GM23248 (cell line): ENCODE measurements around the gene ACADM. TPM values are rescaled to one million over a fixed set of nuclear protein-coding genes. Genes with fewer than 3 reads are reported as not detected.

ENCODE experiments used
- DNase-seq: peaks from one replicate; pipeline ENCODE4 v3.0.0-alpha.2; 2015
- H2AFZ ChIP-seq: fragments of 200-600 bp; sonication (generic); 2 replicates; pipeline ENCODE4 v1.6.1; 2016; ENCODE audit warnings: antibody characterized with exemption
- H3F3A ChIP-seq: fragments of 200-600 bp; sonication (generic); 2 replicates; pipeline ENCODE4 v1.6.1; 2016; ENCODE audit warnings: mild to moderate bottlenecking, antibody characterized with exemption, mixed run types; ENCODE audit not compliant: insufficient read depth
- H3K27ac ChIP-seq: fragments of 200-600 bp; sonication (generic); 2 replicates; pipeline ENCODE4 v1.5.1; 2016; ENCODE audit warnings: mild to moderate bottlenecking
- H3K27me3 ChIP-seq: fragments of 200-600 bp; sonication (generic); replicated peaks from 2 replicates; pipeline ENCODE4 v1.6.1; 2016; ENCODE audit warnings: mild to moderate bottlenecking; ENCODE audit not compliant: insufficient read depth
- H3K36me3 ChIP-seq: fragments of 200-600 bp; sonication (generic); 2 replicates; pipeline ENCODE4 v1.6.1; 2016; ENCODE audit warnings: low read depth, mild to moderate bottlenecking
- H3K4me1 ChIP-seq: fragments of 200-600 bp; sonication (generic); 2 replicates; pipeline ENCODE4 v1.6.1; 2016; ENCODE audit warnings: mild to moderate bottlenecking; ENCODE audit not compliant: insufficient read depth
- H3K4me2 ChIP-seq: fragments of 200-600 bp; sonication (generic); one replicate; pipeline ENCODE4 v1.6.1; 2016; ENCODE audit warnings: mild to moderate bottlenecking; ENCODE audit not compliant: unreplicated experiment
- H3K4me3 ChIP-seq: fragments of 200-600 bp; sonication (generic); 2 replicates; pipeline ENCODE4 v1.5.1; 2016; ENCODE audit warnings: mild to moderate bottlenecking
- H3K79me2 ChIP-seq: fragments of 200-600 bp; sonication (generic); 2 replicates; pipeline ENCODE4 v1.6.1; 2016; ENCODE audit warnings: mild to moderate bottlenecking; ENCODE audit not compliant: insufficient read depth
- H3K9ac ChIP-seq: fragments of 200-600 bp; sonication (generic); 2 replicates; pipeline ENCODE4 v1.6.1; 2016; ENCODE audit warnings: mild to moderate bottlenecking
- H3K9me2 ChIP-seq: fragments of 200-600 bp; sonication (generic); 2 replicates; pipeline ENCODE4 v1.6.1; 2016; ENCODE audit warnings: mixed run types, mild to moderate bottlenecking, moderate library complexity; ENCODE audit not compliant: insufficient read depth
- H3K9me3 ChIP-seq: fragments of 200-600 bp; sonication (generic); one replicate; pipeline ENCODE4 v1.6.1; 2017; ENCODE audit warnings: low read depth
- H4K20me1 ChIP-seq: fragments of 200-600 bp; sonication (generic); 2 replicates; pipeline ENCODE4 v1.6.0; 2016; ENCODE audit not compliant: insufficient read depth
- EZH2 ChIP-seq: fragments of 200-600 bp; sonication (generic); IDR thresholded peaks from 2 replicates; pipeline ENCODE4 v1.6.1; 2018; ENCODE audit warnings: antibody characterized with exemption, mild to moderate bottlenecking; ENCODE audit not compliant: insufficient read depth, poor library complexity, severe bottlenecking
- EZH2phosphoT487 ChIP-seq: fragments of 200-600 bp; sonication (generic); IDR thresholded peaks from 2 replicates; pipeline ENCODE4 v1.6.1; 2018; ENCODE audit warnings: antibody characterized with exemption, moderate library complexity, mild to moderate bottlenecking, low read depth; ENCODE audit not compliant: insufficient read depth
- WGBS, 2 experiments: methylation state at CpG; one replicate each; pipeline ENCODE4 v1.1.6; 2015 to 2017; ENCODE audit warnings: low lambda C conversion rate in 2 of 2, low coverage in 1 of 2; ENCODE audit errors: missing lambda C conversion rate in 2 of 2; 5-methylcytosine and 5-hydroxymethylcytosine counted together
- in situ Hi-C: fragments of 300-500 bp; cut with MboI; formaldehyde crosslinking; loops from 2 replicates; pipeline ENCODE4 v1.15.0; 2020
- polyA plus RNA-seq: library from polyadenylated mRNA; unstranded; fragments of >200 nt; fragmentation: Nextera tagmentation; extraction: Ambion mirVana; gene quantifications from 2 replicates; pipeline ENCODE4 v1.2.1, GENCODE V29; 2016
- total RNA-seq: library from RNA; depleted of rRNA; stranded (reverse); fragments of >200 nt; shearing (Covaris generic); gene quantifications from 2 replicates; pipeline ENCODE4 v1.2.3, GENCODE V29; 2014

ACADM gene
- total and polyA plus RNA-seq, 2 experiments from 2014 or later = 32.6 to 37.5 TPM

DNA sequence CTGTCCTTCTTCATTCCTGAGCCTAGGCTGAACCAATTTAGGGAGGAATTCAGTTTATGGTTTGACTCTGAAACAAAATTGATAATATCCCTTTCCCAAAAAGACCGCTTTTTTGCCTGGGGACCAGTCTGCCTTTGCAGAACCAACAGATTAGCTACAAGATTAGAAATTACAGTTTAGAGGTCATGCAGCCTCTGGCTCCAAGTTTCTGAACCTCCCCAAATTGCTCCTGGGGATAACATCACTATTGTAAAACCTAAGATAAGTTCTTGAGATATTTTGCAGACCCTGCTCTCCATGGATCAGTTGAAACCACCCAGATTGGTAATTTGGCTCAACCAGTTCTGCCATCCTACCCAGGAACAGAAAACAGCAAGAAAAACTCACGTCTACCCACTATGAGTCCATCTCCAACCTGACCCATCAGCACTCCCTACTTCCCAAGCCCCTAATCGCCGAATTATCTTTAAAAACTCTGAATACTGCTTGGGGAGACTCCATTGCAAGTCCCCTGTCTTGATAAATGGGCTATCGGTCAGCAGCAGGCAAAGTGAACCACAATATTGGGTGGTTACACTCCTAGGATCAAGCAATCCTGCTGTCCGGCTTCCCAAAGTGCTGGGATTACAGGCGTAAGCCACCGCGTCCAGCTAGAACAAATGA, 60.9 kb downstream of the ACADM start:
- Histone ChIP-seq H2AFZ (peak overlapping the region; percentile 97), H3K27ac (peak overlapping the region; percentile 70), H3K4me2 (peak overlapping the region; percentile 88), H3K4me3 (peak overlapping the region; percentile 98), H4K20me1 (peaks cover 13% of the 10 kb centered on the region), H3K27me3 (no peaks in the 10 kb centered on the region), H3K36me3 (peaks cover 25% of the 10 kb centered on the region; the same call in 1 of the 2 replicates), H3K4me1 (peaks cover 24% of the 10 kb centered on the region), H3F3A (peaks cover 42% of the 10 kb centered on the region), H3K9me3 (no peaks in the 10 kb centered on the region), H3K9ac (peak overlapping the region; percentile 96), H3K9me2 (no peaks in the 10 kb centered on the region), H3K79me2 (peaks cover 45% of the 10 kb centered on the region)
- TF ChIP-seq EZH2 (no peak), EZH2phosphoT487 (no peak)
- in situ Hi-C loops = no loop called here
- WGBS, 2 experiments = 12 to 13% methylated on average over 9 of the region's 9 CpGs
- no peak for DNase-seq

DNA sequence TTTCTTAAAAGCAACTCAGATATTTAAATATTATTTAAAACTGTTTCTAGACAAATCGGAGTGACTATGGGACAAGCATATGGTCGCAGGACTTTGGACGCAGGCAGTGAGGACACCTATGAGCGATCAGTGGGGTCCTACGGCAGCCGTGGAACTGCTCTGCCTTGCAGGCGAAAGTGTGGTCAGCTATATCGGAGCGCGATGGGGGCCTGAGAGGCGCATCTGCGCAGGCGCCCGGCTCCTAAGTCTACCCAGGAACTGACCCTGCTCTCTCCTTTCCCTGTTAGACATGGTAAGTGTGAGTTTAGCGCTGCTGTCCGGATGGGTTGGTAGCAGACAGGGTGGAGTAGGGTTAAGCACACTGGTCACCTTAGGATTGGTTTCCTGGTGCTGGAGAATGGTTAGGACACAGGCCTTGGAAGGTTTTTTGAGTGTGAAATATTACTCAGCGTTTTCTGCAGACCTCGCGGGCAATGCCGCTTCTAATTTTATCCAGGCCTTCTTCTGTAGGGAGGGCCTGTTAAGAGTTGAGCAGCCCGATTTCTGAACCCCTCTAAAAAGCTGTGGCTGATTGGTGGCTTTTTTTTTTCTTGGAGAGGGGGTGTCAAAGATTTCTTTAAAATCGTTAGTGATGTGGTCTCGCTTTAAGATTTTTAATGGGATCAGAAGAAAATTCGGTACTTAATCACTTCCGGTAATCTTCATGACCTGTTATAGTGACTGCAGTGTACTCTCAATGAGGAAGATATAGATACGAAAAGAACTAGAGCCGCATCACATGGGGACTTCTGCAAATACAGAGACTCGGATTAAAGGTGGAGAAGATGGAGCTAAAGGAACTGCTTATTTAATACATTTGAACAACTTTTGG, 61.7 kb downstream of the ACADM start, which contains the start of gene RABGGTB:
TSS of gene RABGGTB (plus strand) at position 274 of the 871 bp plus-strand sequence. CDS start at position 290, 16 bp downstream.
- no peaks in the 10 kb centered on the region for H3K9me2 ChIP-seq
- peak within 1 kb of the TSS; percentile 88 for H3K4me2 ChIP-seq
- peaks cover 33% of the 10 kb centered on the region for H3K36me3 ChIP-seq
- no peaks in the 10 kb centered on the region for H3K27me3 ChIP-seq
- peaks cover 52% of the 10 kb centered on the region for H3K79me2 ChIP-seq
- no peaks in the 10 kb centered on the region for H3K9me3 ChIP-seq
- H4K20me1 ChIP-seq = peaks cover 19% of the 10 kb centered on the region
- TF ChIP-seq EZH2 = no peak
- TF ChIP-seq EZH2phosphoT487 = no peak
- in situ Hi-C loops = no loop called here
- peak within 1 kb of the TSS; percentile 97 for H2AFZ ChIP-seq
- WGBS, 2 experiments = 0 to 1% methylated on average over 28 of the region's 28 CpGs
- H3K4me3 ChIP-seq = peak within 1 kb of the TSS; percentile 98
- H3K9ac ChIP-seq = peak within 1 kb of the TSS; percentile 96
- peaks cover 32% of the 10 kb centered on the region for H3K4me1 ChIP-seq
- DNase-seq = peak; percentile 98
- peaks cover 50% of the 10 kb centered on the region for H3F3A ChIP-seq
- peak within 1 kb of the TSS; percentile 70 for H3K27ac ChIP-seq

DNA sequence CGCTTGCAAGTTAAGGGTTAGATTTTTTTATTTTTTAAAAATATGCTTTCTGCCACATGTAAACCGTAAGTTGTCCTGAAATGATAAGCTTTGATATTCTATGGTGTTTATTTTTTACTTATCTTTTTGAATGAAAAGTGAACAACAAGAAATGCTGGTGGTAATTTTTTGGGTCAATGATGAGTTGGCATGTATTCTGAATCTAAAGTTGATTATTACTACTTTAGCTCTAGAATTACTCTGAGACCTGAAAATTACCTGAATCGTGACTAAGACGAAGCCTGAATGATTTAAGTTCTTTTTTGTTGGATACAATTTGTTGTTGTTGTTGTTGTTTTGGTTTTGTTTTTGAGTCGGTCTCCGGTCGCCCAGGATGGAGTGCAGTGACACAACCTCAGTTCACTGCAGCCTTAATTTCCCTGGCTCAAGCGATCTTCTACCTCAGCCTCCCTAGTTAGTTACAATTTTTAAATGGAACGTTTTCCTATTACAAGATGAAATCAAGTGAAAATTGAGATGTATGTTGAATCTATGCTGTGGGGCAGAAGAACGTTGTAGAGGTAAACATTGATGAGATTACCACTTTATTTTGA, 62.5 kb downstream of the ACADM start:
- peaks cover 41% of the 10 kb centered on the region for H3K36me3 ChIP-seq
- DNase-seq = peak; percentile 36
- no peaks in the 10 kb centered on the region for H3K9me3 ChIP-seq
- peaks cover 58% of the 10 kb centered on the region for H3F3A ChIP-seq
- peak overlapping the region; percentile 98 for H3K4me3 ChIP-seq
- H3K4me1 ChIP-seq = peaks cover 32% of the 10 kb centered on the region
- peak overlapping the region; percentile 96 for H3K9ac ChIP-seq
- in situ Hi-C loops = no loop called here
- no peak overlapping the region; the same call in 1 of the 2 replicates for H2AFZ ChIP-seq
- no peaks in the 10 kb centered on the region for H3K27me3 ChIP-seq
- H3K4me2 ChIP-seq = peak overlapping the region; percentile 88
- H3K27ac ChIP-seq = peak overlapping the region; percentile 70
- no peaks in the 10 kb centered on the region for H3K9me2 ChIP-seq
- H3K79me2 ChIP-seq = peaks cover 60% of the 10 kb centered on the region
- peaks cover 27% of the 10 kb centered on the region for H4K20me1 ChIP-seq
- WGBS, 2 experiments = 1 to 2% methylated on average over 10 of the region's 10 CpGs
- TF ChIP-seq EZH2phosphoT487 (no peak), EZH2 (no peak)

DNA sequence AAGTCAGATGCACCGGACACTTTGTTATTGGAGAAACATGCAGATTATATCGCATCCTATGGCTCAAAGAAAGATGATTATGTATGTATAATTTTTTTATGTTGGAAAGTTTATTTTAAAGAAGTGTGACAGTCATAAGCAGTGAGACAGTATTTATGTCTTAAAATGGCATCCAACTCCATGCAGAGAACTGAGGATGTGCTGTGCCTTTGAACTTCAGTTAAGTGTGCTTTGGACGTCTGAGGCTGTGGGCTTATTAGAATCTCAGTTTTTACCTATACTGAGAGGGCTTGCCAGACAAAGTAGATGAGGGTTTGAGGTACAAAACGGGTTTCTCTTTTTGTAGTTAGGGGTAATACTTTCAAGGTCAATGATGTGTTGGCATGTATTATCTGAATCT, 63.0 kb downstream of the ACADM start:
- peaks cover 65% of the 10 kb centered on the region for H3K79me2 ChIP-seq
- H3K4me1 ChIP-seq = peaks cover 32% of the 10 kb centered on the region
- H2AFZ ChIP-seq = no peak overlapping the region
- peaks cover 32% of the 10 kb centered on the region for H4K20me1 ChIP-seq
- TF ChIP-seq EZH2 (no peak), EZH2phosphoT487 (no peak)
- in situ Hi-C loops = no loop called here
- H3K9me2 ChIP-seq = no peaks in the 10 kb centered on the region
- DNase-seq = peak; percentile 17
- H3K4me2 ChIP-seq = peak overlapping the region; percentile 88
- H3K27me3 ChIP-seq = no peaks in the 10 kb centered on the region
- 4% methylated on average over 4 of the region's 4 CpGs for WGBS, 2 experiments
- H3K9ac ChIP-seq = peak overlapping the region; percentile 96
- no peaks in the 10 kb centered on the region for H3K9me3 ChIP-seq
- H3F3A ChIP-seq = peaks cover 63% of the 10 kb centered on the region
- peak overlapping the region; percentile 70 for H3K27ac ChIP-seq
- H3K36me3 ChIP-seq = peaks cover 46% of the 10 kb centered on the region
- H3K4me3 ChIP-seq = peak overlapping the region; percentile 98
